Erythroblast (primary cell): ENCODE data around the gene GABARAPL1.

Source experiments
- GATA1 ChIP-seq: IDR thresholded peaks from 2 replicates; pipeline ENCODE4 v1.6.1; 2011; ENCODE audit warnings: low read depth, mild to moderate bottlenecking, control low read depth, low read length, moderate library complexity
- POLR2A ChIP-seq: IDR thresholded peaks from 2 replicates; pipeline ENCODE4 v1.6.1; 2011; ENCODE audit warnings: mild to moderate bottlenecking, low read length

DNA sequence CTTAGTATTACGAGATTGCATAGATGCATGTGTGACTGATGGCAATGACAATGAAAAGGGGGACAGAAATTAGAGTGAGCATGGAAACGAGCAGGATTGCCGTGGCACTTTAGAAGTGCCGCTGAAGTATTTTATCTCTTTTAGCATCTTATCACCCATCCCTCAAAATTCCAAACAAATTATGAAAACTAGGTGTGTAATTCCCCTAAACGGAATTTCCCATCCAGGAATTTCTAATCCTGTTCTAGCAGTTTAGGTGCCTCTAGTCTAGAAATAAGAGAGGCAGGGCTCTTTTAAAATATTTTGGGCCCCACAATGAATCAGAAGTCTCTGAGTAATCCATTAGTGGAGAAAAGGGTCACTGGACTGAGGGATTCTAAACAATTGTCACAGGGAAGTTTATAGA, 32.9 kb upstream of the GABARAPL1 start:
- no peak for TF ChIP-seq POLR2A
- TF ChIP-seq GATA1 = no peak
